HepG2 (cell line): ENCODE data around the gene RPL6. TPM values are rescaled to one million over a fixed set of nuclear protein-coding genes. Genes with fewer than 3 reads are reported as not detected.

Experiments used
- CBFB ChIP-seq: sonication (generic); formaldehyde crosslinking; IDR thresholded peaks from 2 replicates; pipeline ENCODE4 v1.4.0; 2020; ENCODE audit warnings: missing genetic modification reagents
- HMG20B ChIP-seq: conservative IDR thresholded peaks from 2 replicates; pipeline ENCODE4 v1.6.1; 2016; ENCODE audit warnings: missing genetic modification reagents, missing compliant biosample characterization
- ISX ChIP-seq: sonication (generic); formaldehyde crosslinking; conservative IDR thresholded peaks from 2 replicates; pipeline ENCODE4 v1.5.0; 2020; ENCODE audit warnings: missing genetic modification reagents
- KAT7 ChIP-seq: IDR thresholded peaks from 2 replicates; pipeline ENCODE4 v1.6.1; 2018; ENCODE audit warnings: borderline replicate concordance, missing compliant biosample characterization
- KDM5B ChIP-seq: sonication (generic); formaldehyde crosslinking; IDR thresholded peaks from 2 replicates; pipeline ENCODE4 v1.4.0; 2020; ENCODE audit warnings: missing genetic modification reagents, mild to moderate bottlenecking, borderline replicate concordance
- POLR2A ChIP-seq, 2 experiments: IDR thresholded peaks; 2 replicates each; pipeline ENCODE4 v1.6.1; 2011; ENCODE audit warnings: low read depth in 2 of 2, low read length in 2 of 2, mild to moderate bottlenecking in 1 of 2, moderate library complexity in 1 of 2; ENCODE audit not compliant: insufficient read depth in 1 of 2
- STAT5B ChIP-seq: sonication (generic); formaldehyde crosslinking; IDR thresholded peaks from 2 replicates; pipeline ENCODE4 v1.4.0; 2020; ENCODE audit warnings: missing genetic modification reagents
- YEATS2 ChIP-seq: sonication (generic); formaldehyde crosslinking; IDR thresholded peaks from 2 replicates; pipeline ENCODE4 v1.4.0; 2020; ENCODE audit warnings: missing genetic modification reagents, borderline replicate concordance
- ZMAT5 ChIP-seq: sonication (generic); formaldehyde crosslinking; IDR thresholded peaks from 2 replicates; pipeline ENCODE4 v1.5.0; 2020; ENCODE audit warnings: mild to moderate bottlenecking, low read depth, missing genetic modification reagents, borderline replicate concordance
- ZNF253 ChIP-seq: sonication (generic); formaldehyde crosslinking; IDR thresholded peaks from 2 replicates; pipeline ENCODE4 v1.8.0; 2022; ENCODE audit warnings: mild to moderate bottlenecking, missing genetic modification reagents, borderline replicate concordance
- ZNF350 ChIP-seq: sonication (generic); formaldehyde crosslinking; IDR thresholded peaks from 2 replicates; pipeline ENCODE4 v1.4.0; 2020; ENCODE audit warnings: mild to moderate bottlenecking, low read depth, missing genetic modification reagents, borderline replicate concordance
- ZNF501 ChIP-seq: sonication (generic); formaldehyde crosslinking; IDR thresholded peaks from 2 replicates; pipeline ENCODE4 v1.5.1; 2020; ENCODE audit warnings: mild to moderate bottlenecking, moderate library complexity, missing genetic modification reagents
- ZNF704 ChIP-seq: sonication (generic); formaldehyde crosslinking; IDR thresholded peaks from 2 replicates; pipeline ENCODE4 v1.8.1; 2023; ENCODE audit warnings: mild to moderate bottlenecking, inconsistent platforms, moderate library complexity, missing genetic modification reagents, borderline replicate concordance
- ZNF816 ChIP-seq: sonication (generic); formaldehyde crosslinking; IDR thresholded peaks from 2 replicates; pipeline ENCODE4 v1.8.0; 2022; ENCODE audit warnings: missing genetic modification reagents, mild to moderate bottlenecking, borderline replicate concordance
- ZSCAN25 ChIP-seq: sonication (generic); formaldehyde crosslinking; IDR thresholded peaks from 2 replicates; pipeline ENCODE4 v1.8.0; 2022; ENCODE audit warnings: mild to moderate bottlenecking, missing genetic modification reagents
- polyA plus RNA-seq, 8 experiments: library from polyadenylated mRNA; depleted of rRNA in 3 of 8; stranded (reverse) in 7 of 8; unstranded in 1 of 8; fragments of >200 nt; fragmentation: Illumina TruSeq in 4 of 8; extraction: Trizol in 4 of 8; gene quantifications; 2 replicates each; pipeline versions ENCODE4 v1.2.1 to v1.2.3, GENCODE V29; 2011 to 2016; ENCODE audit warnings: low read depth in 4 of 8, missing spikeins in 1 of 8, mixed read lengths in 1 of 8; ENCODE audit not compliant: insufficient read depth in 1 of 8
- total RNA-seq, 5 experiments: library from RNA; depleted of rRNA; stranded (reverse); fragments of >200 nt; fragmentation: Illumina TruSeq; extraction: Trizol; gene quantifications; 2 replicates each; pipeline ENCODE4 v1.2.3, GENCODE V29; 2016; ENCODE audit warnings: low read depth in 1 of 5
- TF ChIP-seq, protein P1 (sequence below): sonication (generic); formaldehyde crosslinking; IDR thresholded peaks from 2 replicates; pipeline ENCODE4 v1.8.0; 2022; ENCODE audit warnings: low read depth, missing genetic modification reagents
- TF ChIP-seq, protein P2 (sequence below): conservative IDR thresholded peaks from 2 replicates; pipeline ENCODE4 v1.6.1; 2018; ENCODE audit warnings: missing genetic modification reagents
- TF ChIP-seq, protein P3 (sequence below): sonication (generic); formaldehyde crosslinking; IDR thresholded peaks from 2 replicates; pipeline ENCODE4 v1.4.0; 2020; ENCODE audit warnings: missing genetic modification reagents, mild to moderate bottlenecking, borderline replicate concordance

The RPL6 gene
- total and polyA plus RNA-seq, 2 of the 13 experiments (the other 11 are each of a cell fraction or from before 2014, with no cell fraction given) = 1,551 to 1,719 TPM

GRCh38 chr12:112381883-112382796 is 27.3 kb downstream of the RPL6 start, which contains the start of gene HECTD4 (continued):
- TF ChIP-seq, protein P1, sequence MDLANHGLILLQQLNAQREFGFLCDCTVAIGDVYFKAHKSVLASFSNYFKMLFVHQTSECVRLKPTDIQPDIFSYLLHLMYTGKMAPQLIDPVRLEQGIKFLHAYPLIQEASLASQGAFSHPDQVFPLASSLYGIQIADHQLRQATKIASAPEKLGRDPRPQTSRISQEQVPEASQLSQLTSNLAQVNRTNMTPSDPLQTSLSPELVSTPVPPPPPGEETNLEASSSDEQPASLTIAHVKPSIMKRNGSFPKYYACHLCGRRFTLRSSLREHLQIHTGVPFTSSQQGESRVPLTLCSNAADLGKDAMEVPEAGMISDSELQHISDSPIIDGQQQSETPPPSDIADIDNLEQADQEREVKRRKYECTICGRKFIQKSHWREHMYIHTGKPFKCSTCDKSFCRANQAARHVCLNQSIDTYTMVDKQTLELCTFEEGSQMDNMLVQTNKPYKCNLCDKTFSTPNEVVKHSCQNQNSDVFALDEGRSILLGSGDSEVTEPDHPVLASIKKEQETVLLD = peak; percentile 2; the same call in 1 of the 2 replicates
- TF ChIP-seq ZNF704 (CRISPR knock-in tag) (no peak), STAT5B (CRISPR knock-in tag) (no peak), ZNF253 (CRISPR knock-in tag) (0 out of 2 replicates have a peak, but pooled peaks have one; percentile 59), KAT7 (CRISPR knock-in tag) (peak; percentile 65; the same call in 1 of the 2 replicates), HMG20B (CRISPR knock-in tag) (no peak), YEATS2 (CRISPR knock-in tag) (peak; percentile 75; the same call in 1 of the 2 replicates), KDM5B (CRISPR knock-in tag) (peak; percentile 64; the same call in 1 of the 2 replicates), ZNF350 (CRISPR knock-in tag) (peak; percentile 62; the same call in 1 of the 2 replicates), CBFB (CRISPR knock-in tag) (0 out of 2 replicates have a peak, but pooled peaks have one; percentile 35), ZNF816 (no peak), ZSCAN25 (CRISPR knock-in tag) (0 out of 2 replicates have a peak, but pooled peaks have one; percentile 22), ISX (CRISPR knock-in tag) (no peak), ZMAT5 (CRISPR knock-in tag) (no peak), POLR2A (IDR thresholded peaks at IDR 0.05; ENCODE audit: insufficient read depth in 1 of 2, low read depth in 2 of 2, low read length in 2 of 2) (peak; percentile 63 to 96), ZNF501 (CRISPR knock-in tag) (peak; percentile 71; the same call in 1 of the 2 replicates)
- TF ChIP-seq, protein P2, sequence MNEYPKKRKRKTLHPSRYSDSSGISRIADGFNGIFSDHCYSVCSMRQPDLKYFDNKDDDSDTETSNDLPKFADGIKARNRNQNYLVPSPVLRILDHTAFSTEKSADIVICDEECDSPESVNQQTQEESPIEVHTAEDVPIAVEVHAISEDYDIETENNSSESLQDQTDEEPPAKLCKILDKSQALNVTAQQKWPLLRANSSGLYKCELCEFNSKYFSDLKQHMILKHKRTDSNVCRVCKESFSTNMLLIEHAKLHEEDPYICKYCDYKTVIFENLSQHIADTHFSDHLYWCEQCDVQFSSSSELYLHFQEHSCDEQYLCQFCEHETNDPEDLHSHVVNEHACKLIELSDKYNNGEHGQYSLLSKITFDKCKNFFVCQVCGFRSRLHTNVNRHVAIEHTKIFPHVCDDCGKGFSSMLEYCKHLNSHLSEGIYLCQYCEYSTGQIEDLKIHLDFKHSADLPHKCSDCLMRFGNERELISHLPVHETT (CRISPR knock-in tag) = peak; percentile 76
- TF ChIP-seq, protein P3, sequence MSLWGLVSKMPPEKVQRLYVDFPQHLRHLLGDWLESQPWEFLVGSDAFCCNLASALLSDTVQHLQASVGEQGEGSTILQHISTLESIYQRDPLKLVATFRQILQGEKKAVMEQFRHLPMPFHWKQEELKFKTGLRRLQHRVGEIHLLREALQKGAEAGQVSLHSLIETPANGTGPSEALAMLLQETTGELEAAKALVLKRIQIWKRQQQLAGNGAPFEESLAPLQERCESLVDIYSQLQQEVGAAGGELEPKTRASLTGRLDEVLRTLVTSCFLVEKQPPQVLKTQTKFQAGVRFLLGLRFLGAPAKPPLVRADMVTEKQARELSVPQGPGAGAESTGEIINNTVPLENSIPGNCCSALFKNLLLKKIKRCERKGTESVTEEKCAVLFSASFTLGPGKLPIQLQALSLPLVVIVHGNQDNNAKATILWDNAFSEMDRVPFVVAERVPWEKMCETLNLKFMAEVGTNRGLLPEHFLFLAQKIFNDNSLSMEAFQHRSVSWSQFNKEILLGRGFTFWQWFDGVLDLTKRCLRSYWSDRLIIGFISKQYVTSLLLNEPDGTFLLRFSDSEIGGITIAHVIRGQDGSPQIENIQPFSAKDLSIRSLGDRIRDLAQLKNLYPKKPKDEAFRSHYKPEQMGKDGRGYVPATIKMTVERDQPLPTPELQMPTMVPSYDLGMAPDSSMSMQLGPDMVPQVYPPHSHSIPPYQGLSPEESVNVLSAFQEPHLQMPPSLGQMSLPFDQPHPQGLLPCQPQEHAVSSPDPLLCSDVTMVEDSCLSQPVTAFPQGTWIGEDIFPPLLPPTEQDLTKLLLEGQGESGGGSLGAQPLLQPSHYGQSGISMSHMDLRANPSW (CRISPR knock-in tag) = no peak
